Dendritic cell treated with granulocyte-macrophage colony-stimulating factor and Interleukin-4, amounts not matched to agents 40 ng/mL and 50 ng/mL, for 4 days (primary cell): ENCODE results near the gene DYRK1A.
A peak's percentile ranks its signal among the peaks of the same experiment; 100 is the strongest.

ENCODE experiments used
- H3K27ac Mint-ChIP-seq: one replicate; pipeline ENCODE4 v1.8.0; 2022; ENCODE audit warnings: mild to moderate bottlenecking, mixed read lengths
- H3K27me3 Mint-ChIP-seq: one replicate; pipeline ENCODE4 v1.8.0; 2022; ENCODE audit warnings: mild to moderate bottlenecking, mixed read lengths
- H3K36me3 Mint-ChIP-seq: one replicate; pipeline ENCODE4 v1.8.0; 2022; ENCODE audit warnings: low read depth, mixed read lengths
- H3K4me1 Mint-ChIP-seq: one replicate; pipeline ENCODE4 v1.8.0; 2022; ENCODE audit warnings: low read depth, mixed read lengths
- H3K4me3 Mint-ChIP-seq: one replicate; pipeline ENCODE4 v1.8.0; 2022; ENCODE audit warnings: mild to moderate bottlenecking, moderate library complexity, mixed read lengths
- H3K9me3 Mint-ChIP-seq: one replicate; pipeline ENCODE4 v1.8.0; 2022; ENCODE audit warnings: mixed read lengths
- intact Hi-C: fragments of 100-400 bp; cut with micrococcal nuclease; formaldehyde crosslinking; loops from one replicate; pipeline ENCODE4 v1.15.0; 2022

Gene DYRK1A

GRCh38 chr21:37424396-37424795, 57.8 kb downstream of the DYRK1A start:
- no peak overlapping the region for H3K27ac Mint-ChIP-seq

GRCh38 chr21:37425001-37425400, 58.4 kb downstream of the DYRK1A start:
- Mint-ChIP-seq H3K27ac (no peak overlapping the region), H3K36me3 (peaks cover 62% of the 10 kb centered on the region), H3K4me1 (peaks cover 25% of the 10 kb centered on the region), H3K9me3 (peaks cover 9% of the 10 kb centered on the region), H3K4me3 (no peak overlapping the region), H3K27me3 (no peaks in the 10 kb centered on the region)
- intact Hi-C loops: no loop called here

More at GRCh38 chr21:37424396-37424795, 57.8 kb downstream of the DYRK1A start:
- Mint-ChIP-seq H3K36me3 (peaks cover 56% of the 10 kb centered on the region), H3K27me3 (no peaks in the 10 kb centered on the region), H3K4me3 (no peak overlapping the region), H3K9me3 (peaks cover 6% of the 10 kb centered on the region), H3K4me1 (peaks cover 28% of the 10 kb centered on the region)
- intact Hi-C loops: no loop called here

GRCh38 chr21:37425684-37426083, 59.1 kb downstream of the DYRK1A start:
- peaks cover 62% of the 10 kb centered on the region for H3K36me3 Mint-ChIP-seq
- peaks cover 9% of the 10 kb centered on the region for H3K9me3 Mint-ChIP-seq
- intact Hi-C loops: no loop called here
- no peak overlapping the region for H3K4me3 Mint-ChIP-seq
- peak overlapping the region; percentile 28 for H3K27ac Mint-ChIP-seq
- no peaks in the 10 kb centered on the region for H3K27me3 Mint-ChIP-seq
- peaks cover 25% of the 10 kb centered on the region for H3K4me1 Mint-ChIP-seq

GRCh38 chr21:37427221-37427620, 60.6 kb downstream of the DYRK1A start:
- Mint-ChIP-seq H3K4me1 (peaks cover 32% of the 10 kb centered on the region), H3K27ac (no peak overlapping the region), H3K36me3 (peaks cover 64% of the 10 kb centered on the region), H3K9me3 (peaks cover 9% of the 10 kb centered on the region), H3K4me3 (no peak overlapping the region), H3K27me3 (no peaks in the 10 kb centered on the region)
- intact Hi-C loops: no loop called here

- Mint-ChIP-seq H3K27ac (peak overlapping the region; percentile 48), H3K4me3 (no peak overlapping the region), H3K9me3 (peaks cover 9% of the 10 kb centered on the region), H3K36me3 (peaks cover 57% of the 10 kb centered on the region), H3K27me3 (no peaks in the 10 kb centered on the region), H3K4me1 (peaks cover 40% of the 10 kb centered on the region)
- intact Hi-C loops: loop anchor here (2.0 kb wide), 1 partner anchor 15 kb away; no protein-coding TSS in a partner anchor
These were observed 62.8 kb downstream of the DYRK1A start for GRCh38 chr21:37429356-37429755.

- H3K27me3 Mint-ChIP-seq: no peaks in the 10 kb centered on the region
- H3K36me3 Mint-ChIP-seq: peaks cover 57% of the 10 kb centered on the region
- no peak overlapping the region for H3K4me3 Mint-ChIP-seq
- H3K9me3 Mint-ChIP-seq: peaks cover 9% of the 10 kb centered on the region
- H3K27ac Mint-ChIP-seq: no peak overlapping the region
- H3K4me1 Mint-ChIP-seq: peaks cover 40% of the 10 kb centered on the region
- intact Hi-C loops: loop anchor here (10.0 kb wide), 1 partner anchor 166 kb away; the partner anchor contains the start of gene VPS26C
These were observed 63.7 kb downstream of the DYRK1A start for GRCh38 chr21:37430184-37430821.

GRCh38 chr21:37431243-37431642, 64.7 kb downstream of the DYRK1A start:
- Mint-ChIP-seq H3K4me1 (peaks cover 32% of the 10 kb centered on the region), H3K36me3 (peaks cover 48% of the 10 kb centered on the region), H3K27me3 (no peaks in the 10 kb centered on the region), H3K4me3 (no peak overlapping the region), H3K9me3 (peaks cover 9% of the 10 kb centered on the region), H3K27ac (no peak overlapping the region)
- intact Hi-C loops: loop anchor here (10.0 kb wide), 1 partner anchor 166 kb away; the partner anchor contains the start of gene VPS26C

- intact Hi-C loops: loop anchor here (10.0 kb wide), 1 partner anchor 168 kb away; the partner anchor contains the start of gene VPS26C
- Mint-ChIP-seq H3K4me1 (peaks cover 35% of the 10 kb centered on the region), H3K27ac (no peak overlapping the region)
These were observed 66.3 kb downstream of the DYRK1A start for GRCh38 chr21:37432710-37433455.

GRCh38 chr21:37433456-37433840, 66.9 kb downstream of the DYRK1A start:
- H3K4me3 Mint-ChIP-seq: no peak overlapping the region

More at GRCh38 chr21:37432710-37433455, 66.3 kb downstream of the DYRK1A start:
- Mint-ChIP-seq H3K36me3 (peaks cover 41% of the 10 kb centered on the region), H3K4me3 (no peak overlapping the region), H3K27me3 (no peaks in the 10 kb centered on the region), H3K9me3 (peaks cover 9% of the 10 kb centered on the region)

GRCh38 chr21:37435120-37435519, 68.5 kb downstream of the DYRK1A start:
- H3K4me3 Mint-ChIP-seq: no peak overlapping the region
- no peaks in the 10 kb centered on the region for H3K27me3 Mint-ChIP-seq
- peaks cover 43% of the 10 kb centered on the region for H3K4me1 Mint-ChIP-seq
- intact Hi-C loops: loop anchor here (2.0 to 10.0 kb wide), 2 partner anchors 64 to 170 kb away; partner anchors contain the start of gene VPS26C
- H3K27ac Mint-ChIP-seq: no peak overlapping the region
- H3K9me3 Mint-ChIP-seq: no peaks in the 10 kb centered on the region
- peaks cover 19% of the 10 kb centered on the region for H3K36me3 Mint-ChIP-seq

More at GRCh38 chr21:37433456-37433840, 66.9 kb downstream of the DYRK1A start:
- peak overlapping the region; percentile 28 for H3K27ac Mint-ChIP-seq
- peaks cover 9% of the 10 kb centered on the region for H3K9me3 Mint-ChIP-seq
- intact Hi-C loops: loop anchor here (10.0 kb wide), 1 partner anchor 169 kb away; the partner anchor contains the start of gene VPS26C
- peaks cover 35% of the 10 kb centered on the region for H3K36me3 Mint-ChIP-seq
- peaks cover 41% of the 10 kb centered on the region for H3K4me1 Mint-ChIP-seq
- H3K27me3 Mint-ChIP-seq: no peaks in the 10 kb centered on the region

- no peak overlapping the region for H3K27ac Mint-ChIP-seq
- intact Hi-C loops: loop anchor here (2.0 to 10.0 kb wide), 2 partner anchors 65 to 171 kb away; partner anchors contain the start of gene VPS26C
- peaks cover 13% of the 10 kb centered on the region for H3K36me3 Mint-ChIP-seq
- H3K4me1 Mint-ChIP-seq: peaks cover 43% of the 10 kb centered on the region
- H3K9me3 Mint-ChIP-seq: no peaks in the 10 kb centered on the region
- no peak overlapping the region for H3K4me3 Mint-ChIP-seq
- H3K27me3 Mint-ChIP-seq: no peaks in the 10 kb centered on the region
These were observed 69.1 kb downstream of the DYRK1A start for GRCh38 chr21:37435711-37436110.

- Mint-ChIP-seq H3K36me3 (peaks cover 9% of the 10 kb centered on the region), H3K4me1 (peaks cover 43% of the 10 kb centered on the region), H3K9me3 (no peaks in the 10 kb centered on the region), H3K27me3 (no peaks in the 10 kb centered on the region), H3K4me3 (no peak overlapping the region), H3K27ac (no peak overlapping the region)
- intact Hi-C loops: loop anchor here (10.0 kb wide), 1 partner anchor 171 kb away; the partner anchor contains the start of gene VPS26C
These were observed 69.6 kb downstream of the DYRK1A start for GRCh38 chr21:37436174-37436573.

- Mint-ChIP-seq H3K36me3 (peaks cover 12% of the 10 kb centered on the region), H3K4me1 (peaks cover 52% of the 10 kb centered on the region), H3K27ac (peak overlapping the region; percentile 15), H3K4me3 (no peak overlapping the region), H3K27me3 (no peaks in the 10 kb centered on the region), H3K9me3 (no peaks in the 10 kb centered on the region)
- intact Hi-C loops: loop anchor here (10.0 kb wide), 1 partner anchor 173 kb away; the partner anchor contains the start of gene VPS26C
These were observed 71.0 kb downstream of the DYRK1A start for GRCh38 chr21:37437376-37438080.
